Measurements from ENCODE around the gene SP100. TPM values are rescaled to one million over a fixed set of nuclear protein-coding genes. Genes with fewer than 3 reads are reported as not detected.
"Not testable (repeated sequence)": the region's sequence is repeated elsewhere in the genome, so short reads cannot be mapped to it uniquely, and the experiment has no call there.

Gene SP100
- total RNA-seq, 2 donors from 2014 or later = 51.6 to 69.0 TPM

DNA sequence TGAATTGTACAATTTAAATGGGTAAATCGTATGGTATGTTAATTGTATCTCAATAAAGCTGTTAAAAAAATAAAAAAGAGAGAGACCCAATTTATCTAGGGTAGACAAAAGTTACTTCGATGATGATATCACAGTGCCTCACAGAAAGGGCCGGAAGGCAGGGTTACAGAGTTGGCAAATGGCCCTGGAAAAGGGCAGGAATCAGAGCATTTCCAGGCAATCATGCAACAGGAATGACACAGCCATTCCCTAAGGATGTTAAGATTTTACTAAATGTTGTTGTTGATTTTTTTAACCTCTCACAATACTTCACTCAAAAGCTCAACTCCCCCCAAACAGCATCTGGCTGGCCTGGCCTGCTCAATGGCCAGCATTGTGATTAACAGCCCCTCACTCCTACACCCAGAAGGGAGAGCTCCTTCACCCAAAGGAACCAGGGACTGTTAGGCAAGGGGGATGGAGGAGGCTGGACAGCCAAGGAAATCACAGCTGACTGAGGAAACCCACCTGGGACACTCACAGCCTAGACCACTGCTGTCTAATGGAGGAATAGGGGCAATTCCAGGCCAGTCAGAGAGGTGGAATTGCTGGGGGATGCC lies 7.7 kb upstream of the SP100 start:
- peaks cover 6% of the 10 kb centered on the region for H3K4me1 ChIP-seq (replicated peaks)
- no peak overlapping the region for H3K4me3 ChIP-seq
- no peak overlapping the region for H3K27ac ChIP-seq
- TF ChIP-seq, protein P1, sequence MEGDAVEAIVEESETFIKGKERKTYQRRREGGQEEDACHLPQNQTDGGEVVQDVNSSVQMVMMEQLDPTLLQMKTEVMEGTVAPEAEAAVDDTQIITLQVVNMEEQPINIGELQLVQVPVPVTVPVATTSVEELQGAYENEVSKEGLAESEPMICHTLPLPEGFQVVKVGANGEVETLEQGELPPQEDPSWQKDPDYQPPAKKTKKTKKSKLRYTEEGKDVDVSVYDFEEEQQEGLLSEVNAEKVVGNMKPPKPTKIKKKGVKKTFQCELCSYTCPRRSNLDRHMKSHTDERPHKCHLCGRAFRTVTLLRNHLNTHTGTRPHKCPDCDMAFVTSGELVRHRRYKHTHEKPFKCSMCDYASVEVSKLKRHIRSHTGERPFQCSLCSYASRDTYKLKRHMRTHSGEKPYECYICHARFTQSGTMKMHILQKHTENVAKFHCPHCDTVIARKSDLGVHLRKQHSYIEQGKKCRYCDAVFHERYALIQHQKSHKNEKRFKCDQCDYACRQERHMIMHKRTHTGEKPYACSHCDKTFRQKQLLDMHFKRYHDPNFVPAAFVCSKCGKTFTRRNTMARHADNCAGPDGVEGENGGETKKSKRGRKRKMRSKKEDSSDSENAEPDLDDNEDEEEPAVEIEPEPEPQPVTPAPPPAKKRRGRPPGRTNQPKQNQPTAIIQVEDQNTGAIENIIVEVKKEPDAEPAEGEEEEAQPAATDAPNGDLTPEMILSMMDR (IDR thresholded peaks at IDR 0.05) = no peak
- TF ChIP-seq POLR2A (IDR thresholded peaks at IDR 0.05) (no peak), POLR2AphosphoS5 (IDR thresholded peaks at IDR 0.05) (no peak)
- no peaks in the 10 kb centered on the region for H3K36me3 ChIP-seq
- intact Hi-C loops (cut with DNase I) = no loop called here
- no peak for DNase-seq (ENCODE audit: low spot score)
- H3K9me3 ChIP-seq = no peaks in the 10 kb centered on the region
- H3K27me3 ChIP-seq (replicated peaks; ENCODE audit: insufficient read depth) = no peaks in the 10 kb centered on the region
- 75% methylated on average over 3 of the region's 3 CpGs for WGBS

DNA sequence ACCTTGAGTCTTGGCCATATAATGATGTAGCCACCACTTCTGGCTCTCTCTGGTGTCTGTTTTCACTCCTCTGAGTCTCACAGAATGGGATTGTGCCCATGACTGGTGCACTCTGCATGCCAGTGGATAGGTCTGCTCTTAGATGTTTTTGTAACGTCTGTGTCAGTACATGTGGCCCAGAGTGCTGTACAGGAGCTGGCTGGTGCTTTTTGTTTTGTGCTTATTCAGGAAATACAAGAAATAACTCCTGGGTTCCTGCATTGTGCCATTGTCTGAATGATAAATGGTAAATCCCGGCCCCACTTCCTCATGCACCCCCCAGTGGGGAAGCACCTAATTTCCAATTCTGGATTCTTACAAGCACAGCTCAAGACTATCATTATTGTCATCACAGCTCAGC lies 6.7 kb upstream of the SP100 start:
- WGBS = 40% methylated on average over 2 of the region's 2 CpGs
- H3K4me3 ChIP-seq; DNase-seq (ENCODE audit: low spot score); H3K36me3 ChIP-seq; H3K27me3 ChIP-seq (replicated peaks; ENCODE audit: insufficient read depth); H3K4me1 ChIP-seq (replicated peaks); intact Hi-C loops (cut with DNase I); H3K27ac ChIP-seq; H3K9me3 ChIP-seq: not testable (repeated sequence)

DNA sequence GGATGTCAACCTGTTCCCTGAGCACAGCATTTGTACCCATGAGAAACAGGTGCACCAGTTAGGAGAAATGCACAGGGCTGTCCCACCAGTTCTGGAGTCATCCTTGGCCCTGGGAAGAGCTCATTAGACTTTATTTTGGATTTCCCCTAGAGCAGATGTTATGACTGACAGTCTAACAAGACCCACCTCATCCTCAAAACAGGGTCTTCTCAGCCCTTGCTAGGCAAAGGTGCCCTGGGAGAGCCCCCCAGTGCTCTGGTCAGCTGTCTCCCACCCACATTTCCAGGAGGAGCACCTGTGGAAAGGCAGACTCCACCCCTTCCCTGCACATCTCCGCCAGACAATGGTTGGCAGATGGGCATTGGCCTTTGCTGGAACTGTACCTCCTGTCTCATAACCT lies 5.7 kb upstream of the SP100 start:
- Histone ChIP-seq H3K36me3 (no peaks in the 10 kb centered on the region), H3K27ac (no peak overlapping the region), H3K27me3 (replicated peaks; ENCODE audit: insufficient read depth) (no peaks in the 10 kb centered on the region), H3K4me1 (replicated peaks) (peaks cover 6% of the 10 kb centered on the region), H3K4me3 (no peak overlapping the region), H3K9me3 (no peaks in the 10 kb centered on the region)
- TF ChIP-seq POLR2AphosphoS5 (IDR thresholded peaks at IDR 0.05) (no peak), POLR2A (IDR thresholded peaks at IDR 0.05) (no peak)
- TF ChIP-seq, protein P1 (IDR thresholded peaks at IDR 0.05) = no peak
- intact Hi-C loops (cut with DNase I) = loop anchor here (10.0 kb wide), 1 partner anchor 305 kb away; the partner anchor contains the start of gene CAB39
- 88% methylated on average over 1 of the region's 1 CpG for WGBS
- no peak for DNase-seq (ENCODE audit: low spot score)

DNA sequence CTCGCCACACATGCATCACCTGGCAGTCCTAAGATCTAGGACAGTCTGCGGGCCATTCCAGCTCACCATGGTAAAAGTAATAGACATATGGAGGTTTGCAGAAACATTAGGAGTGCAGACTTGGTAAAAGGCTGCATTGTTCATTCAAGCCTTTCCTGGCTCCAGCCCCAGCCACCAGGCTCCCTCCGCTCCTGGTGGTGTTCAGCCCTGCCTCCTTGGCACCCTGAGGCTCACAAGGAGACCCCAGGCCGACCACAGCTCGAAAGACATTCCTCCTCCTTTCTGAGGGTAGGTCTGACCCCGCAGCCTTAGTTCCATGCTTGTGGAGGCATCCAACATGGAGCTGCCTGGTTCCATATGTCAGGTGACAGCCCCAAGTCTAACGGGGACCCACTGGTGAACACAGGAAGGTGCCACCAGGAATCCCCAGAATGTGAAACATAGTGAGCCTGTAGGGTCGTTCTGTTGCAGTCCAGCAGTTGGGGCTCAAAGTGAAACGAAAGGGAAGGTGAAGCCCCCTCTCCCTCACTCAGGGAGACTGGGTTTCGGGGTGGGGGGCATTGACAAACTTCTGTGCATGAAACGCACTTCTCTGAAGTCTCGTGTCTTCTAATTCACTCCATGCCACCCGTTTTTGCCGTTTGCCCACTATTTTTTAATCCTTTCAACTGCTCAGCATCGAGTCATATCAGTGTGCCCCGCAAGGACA lies 5.0 kb upstream of the SP100 start:
- H3K27ac ChIP-seq = peak overlapping the region; percentile 87 to 91
- no peak for DNase-seq (ENCODE audit: low spot score)
- H3K36me3 ChIP-seq = no peaks in the 10 kb centered on the region
- peaks cover 6% of the 10 kb centered on the region for H3K4me1 ChIP-seq (replicated peaks)
- H3K27me3 ChIP-seq (replicated peaks; ENCODE audit: insufficient read depth) = no peaks in the 10 kb centered on the region
- WGBS = 25% methylated on average over 16 of the region's 16 CpGs
- intact Hi-C loops (cut with DNase I) = loop anchor here (10.0 kb wide), 1 partner anchor 304 kb away; the partner anchor contains the start of gene CAB39
- peak overlapping the region; percentile 48 to 59 for H3K4me3 ChIP-seq
- TF ChIP-seq POLR2A (IDR thresholded peaks at IDR 0.05) = no peak
- TF ChIP-seq, protein P1 (IDR thresholded peaks at IDR 0.05) = no peak
- no peak for TF ChIP-seq POLR2AphosphoS5 (IDR thresholded peaks at IDR 0.05)
- H3K9me3 ChIP-seq = no peaks in the 10 kb centered on the region

DNA sequence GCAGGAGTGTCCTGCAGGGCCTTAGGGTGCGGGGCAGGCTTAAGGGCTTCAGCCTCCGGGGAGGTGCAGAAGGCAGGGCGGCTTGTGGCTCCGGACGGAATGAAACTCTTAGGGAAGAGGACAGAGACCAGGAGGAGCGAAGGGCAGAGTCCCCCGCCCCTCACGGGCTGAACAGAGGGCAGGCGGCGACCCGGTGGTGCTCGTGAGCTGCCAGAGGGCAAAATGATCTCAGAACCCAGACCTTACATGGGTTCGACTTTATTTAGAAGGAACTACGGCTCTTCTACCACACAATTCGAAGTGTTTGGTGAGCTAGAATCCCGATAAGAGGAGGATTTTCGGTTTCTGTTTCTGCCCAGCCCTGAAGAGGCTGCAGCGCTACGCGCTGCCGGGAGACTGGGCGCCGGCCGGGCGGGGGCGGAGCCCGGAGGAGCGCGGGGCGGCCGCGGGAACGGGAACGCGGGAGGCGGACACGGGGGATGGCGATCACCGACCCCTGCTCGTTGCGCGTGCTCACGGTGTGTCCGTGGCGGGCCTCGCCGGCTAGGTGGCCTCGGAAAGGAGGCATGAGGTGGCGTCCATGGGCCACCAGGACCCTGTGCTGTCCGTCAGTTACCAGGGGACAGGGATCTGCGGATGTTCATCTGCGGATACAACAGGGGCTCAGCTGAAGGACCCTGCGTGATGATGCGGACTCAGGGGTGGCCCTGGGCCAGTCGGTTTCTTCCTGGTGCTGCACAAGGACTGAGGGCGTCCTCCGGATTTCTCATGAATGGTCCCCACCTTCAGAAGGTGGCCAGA lies 4.2 kb upstream of the SP100 start:
- intact Hi-C loops (cut with DNase I) = loop anchor here (10.0 kb wide), 1 partner anchor 303 kb away; the partner anchor contains the start of gene CAB39
- peak; percentile 48 for DNase-seq (ENCODE audit: low spot score)
- Histone ChIP-seq H3K36me3 (no peaks in the 10 kb centered on the region), H3K27ac (peak overlapping the region; percentile 87 to 91), H3K4me3 (peak overlapping the region; percentile 48 to 59), H3K27me3 (replicated peaks; ENCODE audit: insufficient read depth) (no peaks in the 10 kb centered on the region), H3K4me1 (replicated peaks) (peaks cover 6% of the 10 kb centered on the region), H3K9me3 (no peaks in the 10 kb centered on the region)
- TF ChIP-seq POLR2A (IDR thresholded peaks at IDR 0.05) (peak; percentile 36), POLR2AphosphoS5 (IDR thresholded peaks at IDR 0.05) (peak; percentile 32)
- TF ChIP-seq, protein P1 (IDR thresholded peaks at IDR 0.05) = peak in 2 of 4 experiments; percentile 7 to 14
- under 1% methylated on average over 55 of the region's 57 CpGs for WGBS

All from prostate gland (tissue), 2 donors.